SK-N-DZ (cell line): ENCODE results near the gene EVL.

Experiments used
- DNase-seq: peaks from one replicate; pipeline ENCODE4 v3.0.0-alpha.2; 2015; ENCODE audit warnings: low spot score

The EVL gene

DNA sequence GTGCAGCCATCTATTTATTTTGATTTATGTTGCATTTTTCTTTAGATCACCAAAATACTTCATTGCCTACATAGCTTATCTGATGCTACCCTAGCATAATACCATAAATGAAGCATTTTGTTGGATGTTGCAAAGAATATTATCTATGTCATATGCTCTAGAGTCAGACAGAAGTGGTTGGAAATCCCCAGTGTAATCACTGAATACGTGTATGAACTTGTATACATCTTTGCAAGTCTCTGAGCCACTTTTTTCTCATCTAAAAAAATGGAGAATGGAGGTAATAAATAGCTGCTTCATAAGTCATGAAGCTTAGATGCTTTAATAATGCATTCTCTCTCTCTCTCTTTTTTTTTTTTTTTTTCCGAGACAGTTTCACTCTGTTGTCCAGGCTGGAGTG lies 18.5 kb downstream of the EVL start:
- no peak for DNase-seq

- DNase-seq: no peak
These were observed 19.4 kb downstream of the EVL start for GRCh38 chr14:100084591-100084990.

- DNase-seq: no peak
These were observed 20.2 kb downstream of the EVL start for GRCh38 chr14:100085462-100085861.

GRCh38 chr14:100086361-100086760 lies 21.1 kb downstream of the EVL start:
- DNase-seq: no peak

GRCh38 chr14:100088226-100088625 lies 23.0 kb downstream of the EVL start:
- DNase-seq: no peak

DNA sequence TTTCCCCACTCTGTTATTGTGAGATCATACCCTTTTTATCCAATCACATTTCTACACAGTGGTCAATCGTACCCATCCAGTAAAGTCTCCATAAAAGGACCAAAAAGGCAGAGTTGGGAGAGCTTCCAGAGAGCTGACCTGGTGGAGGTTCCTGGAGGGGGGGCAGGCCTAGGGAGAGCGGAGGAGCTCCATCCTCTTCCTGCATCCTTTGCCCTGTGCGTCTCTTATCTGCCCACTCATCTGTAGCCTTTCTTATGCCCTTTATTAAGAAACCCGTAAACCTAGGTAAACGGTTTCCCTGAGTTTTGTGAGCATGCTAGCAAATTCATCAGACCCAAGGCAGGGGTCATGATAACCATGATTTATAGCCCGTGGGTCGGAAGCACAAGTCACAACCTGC lies 26.2 kb downstream of the EVL start:
- DNase-seq: no peak

GRCh38 chr14:100092832-100093231 lies 27.6 kb downstream of the EVL start:
- DNase-seq: no peak

DNA sequence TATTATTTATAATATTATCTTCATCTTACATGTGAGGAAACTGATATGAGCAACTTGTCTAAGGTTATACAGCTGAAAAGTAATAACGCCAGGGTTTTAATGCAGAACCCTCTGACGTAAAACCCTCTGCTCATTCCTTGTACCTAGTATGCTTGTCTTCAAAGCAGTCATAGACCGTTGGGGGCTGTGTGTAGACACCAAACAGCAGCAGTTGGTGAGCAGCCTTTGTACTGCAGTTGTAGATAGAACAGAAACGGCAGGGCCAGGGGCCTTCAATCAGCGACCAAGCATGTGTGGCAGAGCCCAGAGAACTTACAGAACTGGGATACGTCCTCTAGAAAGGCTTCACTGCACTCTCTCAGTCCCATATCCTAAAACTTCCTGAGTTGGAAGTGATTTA lies 28.1 kb downstream of the EVL start:
- DNase-seq: no peak

DNA sequence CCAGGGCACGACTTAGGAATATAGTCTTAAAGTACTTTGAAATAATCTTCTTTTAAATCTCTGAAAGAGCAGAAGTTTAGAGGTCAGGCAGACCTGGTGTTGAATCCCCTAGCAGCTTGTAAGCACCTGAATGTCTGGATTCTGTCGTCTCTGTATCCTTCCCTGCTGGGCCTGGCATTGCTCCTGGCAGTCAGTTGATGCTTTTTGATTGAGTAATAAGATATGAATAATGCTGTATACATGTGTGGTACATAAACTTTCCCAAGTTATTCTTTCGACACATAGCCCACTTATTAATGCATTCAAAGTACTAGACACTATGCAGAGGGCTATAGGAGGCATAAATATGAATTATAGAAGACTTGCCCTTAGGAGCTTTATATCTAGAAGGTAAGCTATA lies 31.4 kb downstream of the EVL start:
- DNase-seq: no peak

- no peak for DNase-seq
These were observed 32.9 kb downstream of the EVL start for GRCh38 chr14:100098171-100098570.

GRCh38 chr14:100100032-100100703 lies 34.9 kb downstream of the EVL start:
- no peak for DNase-seq

DNA sequence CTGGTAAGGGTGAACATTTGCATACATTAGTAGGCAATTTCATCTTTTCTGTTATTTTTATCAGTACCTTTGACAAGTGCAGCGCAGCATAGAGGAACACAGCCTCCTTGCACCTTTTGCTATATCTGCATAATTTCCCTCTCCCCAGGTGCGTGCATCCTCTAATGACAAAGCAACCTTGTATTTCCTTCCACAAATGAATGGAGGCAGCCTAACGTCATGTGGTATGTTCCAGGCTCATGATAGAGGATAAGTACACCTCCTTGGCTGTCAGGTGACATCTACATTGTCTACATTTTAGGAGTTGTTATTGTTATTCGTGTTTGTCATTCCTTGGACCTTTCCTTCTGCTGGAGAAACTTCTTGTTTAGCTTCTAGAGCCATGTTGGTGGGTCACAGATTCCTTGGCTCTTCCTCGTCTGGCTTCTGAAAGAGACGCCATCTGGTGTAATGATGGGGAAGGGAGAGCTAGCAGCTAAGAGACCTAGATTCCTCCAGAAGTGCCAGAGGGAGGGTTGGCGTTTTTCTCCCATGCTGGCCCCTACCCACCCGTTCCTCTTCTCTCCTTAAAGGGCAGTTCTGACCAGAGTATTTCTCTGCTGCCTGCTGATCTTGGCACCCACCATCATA lies 37.0 kb downstream of the EVL start:
- DNase-seq: no peak

GRCh38 chr14:100103250-100104005 lies 38.2 kb downstream of the EVL start:
- no peak for DNase-seq

DNA sequence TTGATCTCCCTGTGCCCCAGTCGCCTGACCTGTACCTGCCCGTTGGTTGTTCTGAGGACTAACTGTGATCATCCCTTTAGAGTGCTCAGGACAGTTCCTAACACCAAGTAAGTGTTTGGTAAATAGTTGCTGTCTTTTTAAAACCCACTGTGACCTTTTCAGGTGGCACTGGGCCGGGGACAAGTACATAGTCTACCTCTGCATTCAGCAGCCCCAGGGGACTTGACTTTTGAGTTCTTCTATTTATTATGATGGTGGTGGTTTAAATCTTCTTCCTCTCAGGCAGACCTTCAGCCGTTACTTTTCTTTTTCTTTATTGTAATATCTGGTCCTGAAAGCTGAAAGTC lies 38.8 kb downstream of the EVL start:
- no peak for DNase-seq

DNA sequence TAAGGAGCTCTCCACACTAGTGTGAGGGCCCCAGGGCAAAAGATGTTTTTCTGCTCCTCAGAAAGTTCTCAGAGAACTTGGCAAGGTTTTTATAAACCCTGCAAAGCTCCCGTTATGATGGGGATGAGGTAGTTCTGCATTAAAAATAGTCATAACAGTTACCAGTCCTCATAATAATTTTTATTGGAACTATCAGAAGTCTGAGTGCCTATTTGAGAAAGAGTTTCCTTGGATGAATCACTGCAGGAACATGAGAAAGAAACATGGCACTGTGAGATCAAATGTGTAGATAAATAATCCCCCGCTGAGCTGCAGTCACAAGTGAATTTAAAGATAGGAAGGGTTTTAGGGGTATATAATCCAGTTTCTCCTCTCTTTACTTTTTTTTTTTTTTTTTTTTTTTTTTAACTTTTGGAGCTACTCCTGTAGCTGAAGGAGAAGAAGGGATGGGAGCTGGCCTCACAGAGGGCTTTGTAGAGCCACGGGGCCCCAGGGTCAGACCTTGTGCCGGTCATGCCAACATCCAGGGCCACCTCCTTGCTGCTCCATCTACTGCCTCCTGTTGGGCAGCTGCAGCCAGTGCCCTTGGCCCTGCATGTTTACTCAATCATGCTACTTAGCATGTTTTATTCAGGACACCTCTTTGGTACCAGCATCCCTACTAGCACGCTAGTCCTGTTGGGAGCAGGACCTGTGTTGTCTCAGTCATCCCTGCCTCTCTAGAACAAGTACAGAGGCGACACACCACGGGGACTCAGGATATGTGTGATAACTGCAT lies 39.5 kb downstream of the EVL start:
- no peak for DNase-seq

DNA sequence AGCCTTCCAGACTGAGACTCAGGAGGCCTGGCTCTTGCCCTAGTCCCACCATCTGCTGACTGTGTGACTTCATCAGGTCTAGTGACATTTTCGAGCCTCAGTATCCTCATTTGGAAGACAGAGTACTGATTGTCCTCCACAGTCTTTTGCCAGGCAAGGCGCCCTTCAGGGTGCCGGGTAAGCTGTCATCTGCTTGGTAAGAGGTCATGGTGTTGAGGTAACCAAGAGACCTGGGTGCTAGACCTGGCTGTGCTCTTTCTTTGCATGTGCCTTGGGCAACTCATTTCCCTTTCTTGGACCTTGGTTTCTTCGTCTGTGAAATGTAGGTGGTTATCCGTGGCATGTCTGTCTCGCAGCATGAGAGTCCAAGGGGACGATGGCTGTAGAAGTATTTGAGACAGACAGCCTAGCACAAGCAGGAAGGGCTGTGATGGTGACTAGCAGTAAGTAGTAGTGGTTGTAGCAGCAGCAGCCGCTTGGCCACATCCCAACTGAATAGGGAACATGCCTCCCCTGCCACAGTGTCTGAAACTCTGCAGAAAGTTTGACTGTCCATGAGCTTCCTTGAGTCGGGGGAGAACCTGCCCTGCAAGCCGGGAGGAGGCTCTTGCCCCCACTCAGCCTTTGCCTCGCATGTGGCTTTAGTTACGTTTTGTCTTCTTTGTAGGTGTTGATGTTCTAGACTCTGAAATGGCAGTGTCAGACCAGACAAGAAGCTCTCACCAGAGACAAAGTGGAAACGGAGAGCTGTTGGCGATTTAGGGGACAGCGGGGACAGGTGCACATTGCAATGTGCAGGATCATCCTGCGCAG lies 40.3 kb downstream of the EVL start:
- DNase-seq: no peak

DNA sequence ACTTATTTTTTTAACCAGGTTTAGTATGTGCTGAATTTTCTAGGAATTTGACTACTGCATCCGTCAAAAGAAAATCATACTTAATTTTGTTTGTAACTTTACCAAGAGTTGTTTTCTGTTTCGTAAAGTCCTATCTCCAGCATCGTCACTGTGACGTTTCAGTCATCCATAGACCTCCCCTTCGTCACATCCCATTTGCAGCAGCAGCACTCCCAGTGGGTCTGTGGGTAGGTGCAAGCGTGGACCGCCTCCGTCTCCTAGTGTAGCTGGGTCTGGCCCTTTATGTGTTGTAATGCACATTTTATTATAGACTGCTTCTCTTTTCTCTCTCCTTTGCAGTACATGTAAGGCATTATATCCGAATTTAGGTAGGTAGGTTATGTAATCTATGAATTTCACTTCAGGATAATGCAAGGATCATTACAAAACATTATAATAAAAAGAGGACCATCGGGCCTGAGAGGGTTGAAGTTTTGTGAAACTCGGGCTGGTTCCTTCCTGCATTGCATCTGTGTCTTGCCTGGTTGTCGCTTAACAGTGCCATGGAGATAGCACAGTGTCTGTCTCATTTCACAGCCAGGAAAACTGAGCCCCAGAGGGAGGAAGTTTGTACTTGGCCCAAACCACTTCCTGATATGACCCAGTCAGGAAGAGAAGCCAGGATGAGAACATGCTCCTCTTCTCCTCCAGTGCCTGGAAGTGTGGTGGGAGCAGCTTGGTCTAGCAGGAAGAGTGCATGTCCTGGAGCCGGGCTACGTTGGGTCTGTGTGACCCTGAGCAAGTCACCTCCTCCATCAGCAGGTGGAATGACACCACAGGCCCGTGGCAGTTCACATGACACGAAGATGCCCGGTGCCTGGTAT lies 41.3 kb downstream of the EVL start:
- no peak for DNase-seq

- no peak for DNase-seq
These were observed 42.0 kb downstream of the EVL start for GRCh38 chr14:100107236-100107635.

- peak; percentile 61 for DNase-seq
These were observed 43.0 kb downstream of the EVL start for GRCh38 chr14:100108042-100108825.
